OCI-LY3 (cell line): ENCODE measurements around the gene CAMK2G.

Experiments used
- H2AFZ ChIP-seq: fragments of 200-600, 300-600 bp; shearing (Covaris generic); 2 replicates; pipeline ENCODE4 v1.6.0; 2014; ENCODE audit warnings: antibody characterized with exemption, low read depth, low read length
- H3K27ac ChIP-seq: fragments of 200-600, 300-600 bp; sonication (generic); 2 replicates; pipeline ENCODE4 v1.5.1; 2014; ENCODE audit warnings: mild to moderate bottlenecking, low read length, moderate library complexity, mixed read lengths
- H3K27me3 ChIP-seq: fragments of 200-600, 300-600 bp; sonication (generic); 2 replicates; pipeline ENCODE4 v1.6.1; 2014; ENCODE audit warnings: low read depth, low read length, mixed read lengths
- H3K36me3 ChIP-seq: fragments of 200-600, 300-600 bp; sonication (generic); replicated peaks from 2 replicates; pipeline ENCODE3; 2014; ENCODE audit warnings: low read depth, low read length, mixed read lengths
- H3K4me1 ChIP-seq: fragments of 300-600, 200-600 bp; sonication (generic); 2 replicates; pipeline ENCODE4 v1.6.1; 2014; ENCODE audit warnings: low read length, mixed read lengths
- H3K4me2 ChIP-seq: fragments of 200-600, 300-600 bp; sonication (generic); 2 replicates; pipeline ENCODE4 v1.6.1; 2014; ENCODE audit warnings: low read length, mixed read lengths
- H3K4me3 ChIP-seq: fragments of 300-600, 200-600 bp; sonication (generic); 2 replicates; pipeline ENCODE4 v1.5.1; 2014; ENCODE audit warnings: antibody characterized with exemption, mild to moderate bottlenecking, low read length, moderate library complexity
- H3K79me2 ChIP-seq: fragments of 300-600, 200-600 bp; shearing (Covaris generic); 2 replicates; pipeline ENCODE4 v1.6.1; 2014; ENCODE audit warnings: mild to moderate bottlenecking, low read length, mixed read lengths
- H3K9ac ChIP-seq: fragments of 300-600, 200-600 bp; shearing (Covaris generic); 2 replicates; pipeline ENCODE4 v1.6.0; 2014; ENCODE audit warnings: mild to moderate bottlenecking, low read length, moderate library complexity
- H3K9me3 ChIP-seq: fragments of 200-600, 300-600 bp; shearing (Covaris generic); 2 replicates; pipeline ENCODE4 v1.6.1; 2014; ENCODE audit warnings: low read length, mixed read lengths; ENCODE audit not compliant: insufficient read depth
- H4K20me1 ChIP-seq: fragments of 200-600, 300-600 bp; sonication (generic); 2 replicates; pipeline ENCODE4 v1.6.1; 2016; ENCODE audit warnings: low read length, mixed read lengths; ENCODE audit not compliant: insufficient read depth
- EZH2phosphoT487 ChIP-seq: fragments of 200-600 bp; shearing (Covaris generic); IDR thresholded peaks from 2 replicates; pipeline ENCODE4 v1.6.1; 2018; ENCODE audit warnings: antibody characterized with exemption, mixed run types, low read depth
- TF ChIP-seq, protein P1 (sequence below): fragments of 200-600, 300-600 bp; sonication (generic); IDR thresholded peaks from 2 replicates; pipeline ENCODE4 v1.5.1; 2014; ENCODE audit warnings: antibody characterized with exemption, low read length, low read depth

Gene CAMK2G

DNA sequence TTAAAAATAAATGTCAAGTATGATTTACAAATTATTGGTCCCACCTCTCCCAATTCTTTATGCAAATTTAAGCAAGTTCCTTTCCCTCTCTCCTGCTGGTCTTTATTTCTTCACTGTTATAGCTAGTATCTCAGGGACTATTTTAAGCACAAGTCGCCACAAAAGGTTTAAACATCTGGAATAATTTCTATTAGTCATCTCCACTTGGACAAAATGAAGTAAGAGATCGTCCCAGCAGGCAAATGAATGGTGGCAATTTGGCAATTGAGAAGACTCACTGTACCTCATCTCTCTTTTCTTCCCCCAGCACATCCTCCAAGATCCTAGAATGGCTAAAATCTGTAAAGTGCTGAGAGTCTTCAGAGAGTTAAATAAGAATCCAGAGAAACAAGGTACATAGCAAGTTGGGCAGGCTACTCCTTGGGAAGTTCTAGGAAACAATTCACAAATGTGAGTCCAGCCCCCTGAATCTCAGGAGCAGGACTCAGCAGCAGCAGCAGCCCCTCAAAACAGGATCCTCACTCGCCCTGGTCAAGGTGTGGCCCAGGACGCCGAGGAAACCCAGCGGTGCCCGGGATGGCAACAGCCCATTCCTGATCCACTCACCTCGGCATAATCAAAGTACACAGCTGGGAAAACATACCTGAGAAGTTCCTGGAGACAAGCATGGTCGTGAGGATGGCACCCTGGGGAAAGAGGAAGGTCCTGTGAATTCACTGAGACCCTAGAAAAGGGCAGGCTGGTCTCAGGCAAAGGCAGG, 32.6 kb downstream of the CAMK2G start:
- no peaks in the 10 kb centered on the region for H3K27me3 ChIP-seq
- H3K9me3 ChIP-seq = no peaks in the 10 kb centered on the region
- H3K36me3 ChIP-seq = no peaks in the 10 kb centered on the region
- TF ChIP-seq EZH2phosphoT487 = no peak
- TF ChIP-seq, protein P1, sequence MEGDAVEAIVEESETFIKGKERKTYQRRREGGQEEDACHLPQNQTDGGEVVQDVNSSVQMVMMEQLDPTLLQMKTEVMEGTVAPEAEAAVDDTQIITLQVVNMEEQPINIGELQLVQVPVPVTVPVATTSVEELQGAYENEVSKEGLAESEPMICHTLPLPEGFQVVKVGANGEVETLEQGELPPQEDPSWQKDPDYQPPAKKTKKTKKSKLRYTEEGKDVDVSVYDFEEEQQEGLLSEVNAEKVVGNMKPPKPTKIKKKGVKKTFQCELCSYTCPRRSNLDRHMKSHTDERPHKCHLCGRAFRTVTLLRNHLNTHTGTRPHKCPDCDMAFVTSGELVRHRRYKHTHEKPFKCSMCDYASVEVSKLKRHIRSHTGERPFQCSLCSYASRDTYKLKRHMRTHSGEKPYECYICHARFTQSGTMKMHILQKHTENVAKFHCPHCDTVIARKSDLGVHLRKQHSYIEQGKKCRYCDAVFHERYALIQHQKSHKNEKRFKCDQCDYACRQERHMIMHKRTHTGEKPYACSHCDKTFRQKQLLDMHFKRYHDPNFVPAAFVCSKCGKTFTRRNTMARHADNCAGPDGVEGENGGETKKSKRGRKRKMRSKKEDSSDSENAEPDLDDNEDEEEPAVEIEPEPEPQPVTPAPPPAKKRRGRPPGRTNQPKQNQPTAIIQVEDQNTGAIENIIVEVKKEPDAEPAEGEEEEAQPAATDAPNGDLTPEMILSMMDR = no peak
- H3K79me2 ChIP-seq = no peaks in the 10 kb centered on the region
- no peak overlapping the region for H3K4me2 ChIP-seq
- H3K27ac ChIP-seq = no peak overlapping the region
- no peak overlapping the region for H3K4me3 ChIP-seq
- no peaks in the 10 kb centered on the region for H4K20me1 ChIP-seq
- no peak overlapping the region for H2AFZ ChIP-seq
- H3K4me1 ChIP-seq = no peaks in the 10 kb centered on the region
- no peak overlapping the region for H3K9ac ChIP-seq

GRCh38 chr10:73841061-73841421, 33.3 kb downstream of the CAMK2G start:
- H3K27me3 ChIP-seq = no peaks in the 10 kb centered on the region
- H3K9ac ChIP-seq = no peak overlapping the region
- H4K20me1 ChIP-seq = no peaks in the 10 kb centered on the region
- H3K4me3 ChIP-seq = no peak overlapping the region
- no peak overlapping the region for H3K4me2 ChIP-seq
- no peaks in the 10 kb centered on the region for H3K36me3 ChIP-seq
- TF ChIP-seq EZH2phosphoT487 = no peak
- TF ChIP-seq, protein P1 = no peak
- H3K79me2 ChIP-seq = no peaks in the 10 kb centered on the region
- H3K9me3 ChIP-seq = no peaks in the 10 kb centered on the region
- no peak overlapping the region for H3K27ac ChIP-seq
- no peaks in the 10 kb centered on the region for H3K4me1 ChIP-seq
- H2AFZ ChIP-seq = no peak overlapping the region

- H3K27me3 ChIP-seq = no peaks in the 10 kb centered on the region
- no peak overlapping the region for H2AFZ ChIP-seq
- H3K9ac ChIP-seq = no peak overlapping the region
- no peak overlapping the region for H3K4me3 ChIP-seq
- no peaks in the 10 kb centered on the region for H3K9me3 ChIP-seq
- TF ChIP-seq, protein P1 = no peak
- TF ChIP-seq EZH2phosphoT487 = no peak
- H3K36me3 ChIP-seq = no peaks in the 10 kb centered on the region
- no peaks in the 10 kb centered on the region for H3K79me2 ChIP-seq
- no peak overlapping the region for H3K27ac ChIP-seq
- H4K20me1 ChIP-seq = no peaks in the 10 kb centered on the region
- no peaks in the 10 kb centered on the region for H3K4me1 ChIP-seq
- no peak overlapping the region for H3K4me2 ChIP-seq
These were observed 33.8 kb downstream of the CAMK2G start for GRCh38 chr10:73840403-73841060.

- no peaks in the 10 kb centered on the region for H4K20me1 ChIP-seq
- no peak for TF ChIP-seq EZH2phosphoT487
- TF ChIP-seq, protein P1 = no peak
- H3K4me3 ChIP-seq = no peak overlapping the region
- H3K9ac ChIP-seq = no peak overlapping the region
- no peak overlapping the region for H2AFZ ChIP-seq
- no peak overlapping the region for H3K4me2 ChIP-seq
- H3K36me3 ChIP-seq = no peaks in the 10 kb centered on the region
- no peaks in the 10 kb centered on the region for H3K27me3 ChIP-seq
- H3K9me3 ChIP-seq = no peaks in the 10 kb centered on the region
- no peaks in the 10 kb centered on the region for H3K79me2 ChIP-seq
- H3K4me1 ChIP-seq = no peaks in the 10 kb centered on the region
- H3K27ac ChIP-seq = no peak overlapping the region
These were observed 34.3 kb downstream of the CAMK2G start for GRCh38 chr10:73840056-73840402.
